Measurements from ENCODE around the gene ZNF614.

DNA sequence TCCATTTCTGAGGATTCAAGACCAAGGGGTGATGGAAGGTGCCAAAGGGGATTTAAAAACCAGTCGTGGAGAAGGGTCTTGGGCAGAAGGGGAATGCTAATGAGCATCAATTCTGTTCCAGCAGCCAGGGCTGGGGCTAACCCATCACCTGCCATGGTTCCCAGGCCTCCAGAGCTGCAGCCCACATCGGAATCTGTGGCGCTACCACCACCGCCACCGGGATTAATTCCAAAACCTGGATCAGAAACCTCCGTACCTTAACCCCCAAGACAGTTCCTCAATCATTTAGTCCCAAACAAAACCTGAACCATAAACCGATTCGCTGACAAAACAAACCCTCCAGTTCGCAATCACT is 20.8 kb downstream of the ZNF614 start:
- TF ChIP-seq EP300 (IDR thresholded peaks at IDR 0.05): no peak
- TF ChIP-seq, protein P1, sequence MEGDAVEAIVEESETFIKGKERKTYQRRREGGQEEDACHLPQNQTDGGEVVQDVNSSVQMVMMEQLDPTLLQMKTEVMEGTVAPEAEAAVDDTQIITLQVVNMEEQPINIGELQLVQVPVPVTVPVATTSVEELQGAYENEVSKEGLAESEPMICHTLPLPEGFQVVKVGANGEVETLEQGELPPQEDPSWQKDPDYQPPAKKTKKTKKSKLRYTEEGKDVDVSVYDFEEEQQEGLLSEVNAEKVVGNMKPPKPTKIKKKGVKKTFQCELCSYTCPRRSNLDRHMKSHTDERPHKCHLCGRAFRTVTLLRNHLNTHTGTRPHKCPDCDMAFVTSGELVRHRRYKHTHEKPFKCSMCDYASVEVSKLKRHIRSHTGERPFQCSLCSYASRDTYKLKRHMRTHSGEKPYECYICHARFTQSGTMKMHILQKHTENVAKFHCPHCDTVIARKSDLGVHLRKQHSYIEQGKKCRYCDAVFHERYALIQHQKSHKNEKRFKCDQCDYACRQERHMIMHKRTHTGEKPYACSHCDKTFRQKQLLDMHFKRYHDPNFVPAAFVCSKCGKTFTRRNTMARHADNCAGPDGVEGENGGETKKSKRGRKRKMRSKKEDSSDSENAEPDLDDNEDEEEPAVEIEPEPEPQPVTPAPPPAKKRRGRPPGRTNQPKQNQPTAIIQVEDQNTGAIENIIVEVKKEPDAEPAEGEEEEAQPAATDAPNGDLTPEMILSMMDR (IDR thresholded peaks at IDR 0.05): no peak

Data from tibial nerve (tissue), 4 donors.